D721Med (cell line): ENCODE results near the gene ATP5ME.

Source experiments
- DNase-seq: peaks from one replicate; pipeline ENCODE4 v3.0.0; 2011; ENCODE audit warnings: low spot score; ENCODE audit not compliant: insufficient read length
- FAIRE-seq: peaks from 2 replicates; lab custom pipeline; 2011; peaks lifted over from hg19 to GRCh38; lab: Jason Lieb, UNC
- CTCF ChIP-seq: IDR thresholded peaks from 2 replicates; pipeline ENCODE4 v1.5.1; 2012; ENCODE audit warnings: mild to moderate bottlenecking, control low read depth; ENCODE audit not compliant: insufficient read depth; ENCODE audit errors: missing control alignments

ATP5ME gene

GRCh38 chr4:658681-659667 lies 15.1 kb downstream of the ATP5ME start:
- DNase-seq = no peak
- FAIRE-seq = no peak
- no peak for TF ChIP-seq CTCF

GRCh38 chr4:657834-658667 lies 16.0 kb downstream of the ATP5ME start:
- FAIRE-seq (no peak), DNase-seq (no peak)
- no peak for TF ChIP-seq CTCF

- DNase-seq (no peak), FAIRE-seq (no peak)
- TF ChIP-seq CTCF = no peak
These were observed 16.7 kb downstream of the ATP5ME start for GRCh38 chr4:657338-657833.

GRCh38 chr4:656436-657337 lies 17.4 kb downstream of the ATP5ME start:
- no peak for FAIRE-seq
- no peak for DNase-seq
- no peak for TF ChIP-seq CTCF

- DNase-seq (no peak), FAIRE-seq (no peak)
- no peak for TF ChIP-seq CTCF
These were observed 18.5 kb downstream of the ATP5ME start for GRCh38 chr4:655464-656151.
